ENCODE measurements around the gene PRSS58. TPM values are rescaled to one million over a fixed set of nuclear protein-coding genes. Genes with fewer than 3 reads are reported as not detected.
A peak's percentile ranks its signal among the peaks of the same experiment; 100 is the strongest.

Gene PRSS58
- total RNA-seq, 2 experiments from 2014 or later: not detected

DNA sequence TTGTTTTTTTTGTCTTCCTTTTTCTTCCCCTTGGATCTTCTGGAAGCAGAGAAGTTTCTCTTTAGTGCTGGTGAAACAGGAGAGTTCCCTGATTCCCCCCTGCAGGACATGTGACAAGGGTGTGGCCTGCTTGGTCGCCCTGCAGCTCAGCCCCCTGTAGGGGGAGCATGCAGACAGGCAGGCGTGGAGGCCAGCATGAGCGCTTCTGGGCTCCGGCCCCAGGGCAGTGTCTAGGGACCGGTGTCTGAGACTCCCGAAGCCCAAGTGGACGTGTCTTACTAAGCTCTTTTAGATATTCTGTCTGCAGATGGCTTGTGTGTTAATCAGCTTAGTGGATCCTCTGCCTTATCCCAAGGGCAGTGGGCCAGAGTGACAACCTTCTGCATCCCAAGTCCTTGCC lies 26.1 kb downstream of the PRSS58 start:
- no TSS peak for BruUV-seq (replicated peaks)
- Histone ChIP-seq H3K27ac (ENCODE audit: low read depth, low read length, poor library complexity, severe bottlenecking) (no peak overlapping the region), H2AFZ (ENCODE audit: low read length) (no peak overlapping the region), H4K20me1 (ENCODE audit: insufficient read depth, low read length) (no peaks in the 10 kb centered on the region), H3K36me3 (ENCODE audit: insufficient read depth, low read length) (no peaks in the 10 kb centered on the region), H3K4me1 (ENCODE audit: insufficient read depth, low read length, poor library complexity, severe bottlenecking) (no peaks in the 10 kb centered on the region), H3K9me3 (ENCODE audit: low read length) (no peaks in the 10 kb centered on the region), H3K9me2 (ENCODE audit: insufficient read depth, low read length) (no peaks in the 10 kb centered on the region), H3K4me2 (ENCODE audit: low read length) (no peak overlapping the region), H3K79me2 (ENCODE audit: insufficient read depth, low read depth, low read length) (no peaks in the 10 kb centered on the region), H3K4me3 (ENCODE audit: low read depth, low read length, poor library complexity, severe bottlenecking) (no peak overlapping the region)
- ChIA-PET CTCF (ENCODE audit: unreplicated experiment) (no interaction called here), POLR2A (no interaction called here)
- DNase-seq (ENCODE audit: low spot score): peak; percentile 3
- TF ChIP-seq CTCF (conservative IDR thresholded peaks at IDR 0.05; ENCODE audit: low read length) (peak; percentile 43; the same call in 1 of the 2 replicates), EZH2phosphoT487 (IDR thresholded peaks at IDR 0.05; ENCODE audit: borderline replicate concordance, low read depth, low read length) (no peak)
- intact Hi-C loops (cut with micrococcal nuclease; ENCODE audit: unreplicated experiment): no loop called here

DNA sequence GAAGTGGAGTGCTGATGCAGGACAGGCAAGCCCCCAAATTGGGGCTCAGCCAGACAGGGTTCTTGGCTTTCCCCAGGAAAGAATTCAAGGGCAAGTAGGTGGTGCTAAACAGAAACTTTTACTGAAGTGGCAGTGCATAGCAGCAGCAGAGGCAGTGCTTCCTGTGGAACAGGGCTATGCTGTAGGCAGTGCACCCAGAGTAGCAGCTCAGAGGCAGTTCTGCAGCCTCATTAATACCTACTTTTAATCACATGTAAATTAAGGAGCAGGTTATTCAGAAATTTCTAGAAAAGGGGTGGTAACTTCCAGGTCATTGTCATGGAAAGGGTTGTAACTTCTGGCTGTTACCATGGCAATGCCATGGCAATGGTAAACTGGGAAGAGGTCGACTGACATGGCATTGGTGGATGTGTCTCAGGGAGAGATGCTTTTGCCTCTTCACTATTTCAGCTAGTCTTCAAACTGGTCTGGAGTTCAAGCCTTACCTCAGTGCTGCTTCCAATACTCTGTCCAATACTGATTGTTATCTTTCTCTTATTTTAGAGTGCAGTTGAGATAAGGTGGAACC lies 29.2 kb downstream of the PRSS58 start:
- Histone ChIP-seq H3K4me2 (ENCODE audit: low read length) (no peak overlapping the region), H3K79me2 (ENCODE audit: insufficient read depth, low read depth, low read length) (no peaks in the 10 kb centered on the region), H3K36me3 (ENCODE audit: insufficient read depth, low read length) (no peaks in the 10 kb centered on the region), H3K9me3 (ENCODE audit: low read length) (no peaks in the 10 kb centered on the region), H3K27ac (ENCODE audit: low read depth, low read length, poor library complexity, severe bottlenecking) (no peak overlapping the region), H2AFZ (ENCODE audit: low read length) (no peak overlapping the region), H3K4me1 (ENCODE audit: insufficient read depth, low read length, poor library complexity, severe bottlenecking) (no peaks in the 10 kb centered on the region), H3K9me2 (ENCODE audit: insufficient read depth, low read length) (no peaks in the 10 kb centered on the region), H4K20me1 (ENCODE audit: insufficient read depth, low read length) (no peaks in the 10 kb centered on the region), H3K4me3 (ENCODE audit: low read depth, low read length, poor library complexity, severe bottlenecking) (no peak overlapping the region)
- DNase-seq (ENCODE audit: low spot score): no peak
- BruUV-seq (replicated peaks): no TSS peak
- ChIA-PET POLR2A (no interaction called here), CTCF (ENCODE audit: unreplicated experiment) (no interaction called here)
- intact Hi-C loops (cut with micrococcal nuclease; ENCODE audit: unreplicated experiment): no loop called here
- no peak for TF ChIP-seq EZH2phosphoT487 (IDR thresholded peaks at IDR 0.05; ENCODE audit: borderline replicate concordance, low read depth, low read length)

Small RNAs within 50 kb of the gene (small RNA-seq; reads per million reads assigned to genes)
- not detected for gene TRBV1

Other genes with a start within 250 kb of the PRSS58 start
- not detected in 2 replicates for gene MGAM2, start 146.3 kb downstream of the PRSS58 start, total RNA-seq (2014; rRNA removed; shearing (Covaris generic))
- gene MGAM2, start 146.3 kb downstream of the PRSS58 start, total RNA-seq (2022): not detected in 2 replicates

Data from OCI-LY7 (cell line).